Duodenal mucosa (tissue), 2 donors: ENCODE data around the gene SCP2.

Experiments used
- H3K27ac ChIP-seq: one replicate; pipeline ENCODE4 v1.7.0; 2013; ENCODE audit warnings: low read depth, low read length
- H3K27me3 ChIP-seq, 2 donors: one replicate each; pipeline ENCODE4 v1.7.0; 2013; ENCODE audit warnings: low read length in 2 of 2, control low read depth in 1 of 2; ENCODE audit not compliant: insufficient read depth in 2 of 2, control insufficient read depth in 1 of 2
- H3K36me3 ChIP-seq, 2 donors: one replicate each; pipeline ENCODE4 v1.7.0; 2013; ENCODE audit warnings: low read length in 2 of 2, control low read depth in 1 of 2; ENCODE audit not compliant: insufficient read depth in 2 of 2, control insufficient read depth in 1 of 2
- H3K4me1 ChIP-seq, 2 donors: one replicate each; pipeline ENCODE4 v1.7.0; 2013; ENCODE audit warnings: low read length in 2 of 2, control low read depth in 1 of 2; ENCODE audit not compliant: insufficient read depth in 2 of 2, control insufficient read depth in 1 of 2
- H3K4me3 ChIP-seq, 2 donors: one replicate each; pipeline ENCODE4 v1.7.0; 2013; ENCODE audit warnings: low read length in 2 of 2, low read depth in 1 of 2
- H3K9ac ChIP-seq, 2 donors: one replicate each; pipeline ENCODE4 v1.7.0; 2013; ENCODE audit warnings: low read length in 2 of 2, low read depth in 1 of 2
- H3K9me3 ChIP-seq, 2 donors: one replicate each; pipeline ENCODE4 v1.7.0; 2013; ENCODE audit warnings: low read length in 2 of 2, control low read depth in 1 of 2; ENCODE audit not compliant: control insufficient read depth in 1 of 2

SCP2 gene

DNA sequence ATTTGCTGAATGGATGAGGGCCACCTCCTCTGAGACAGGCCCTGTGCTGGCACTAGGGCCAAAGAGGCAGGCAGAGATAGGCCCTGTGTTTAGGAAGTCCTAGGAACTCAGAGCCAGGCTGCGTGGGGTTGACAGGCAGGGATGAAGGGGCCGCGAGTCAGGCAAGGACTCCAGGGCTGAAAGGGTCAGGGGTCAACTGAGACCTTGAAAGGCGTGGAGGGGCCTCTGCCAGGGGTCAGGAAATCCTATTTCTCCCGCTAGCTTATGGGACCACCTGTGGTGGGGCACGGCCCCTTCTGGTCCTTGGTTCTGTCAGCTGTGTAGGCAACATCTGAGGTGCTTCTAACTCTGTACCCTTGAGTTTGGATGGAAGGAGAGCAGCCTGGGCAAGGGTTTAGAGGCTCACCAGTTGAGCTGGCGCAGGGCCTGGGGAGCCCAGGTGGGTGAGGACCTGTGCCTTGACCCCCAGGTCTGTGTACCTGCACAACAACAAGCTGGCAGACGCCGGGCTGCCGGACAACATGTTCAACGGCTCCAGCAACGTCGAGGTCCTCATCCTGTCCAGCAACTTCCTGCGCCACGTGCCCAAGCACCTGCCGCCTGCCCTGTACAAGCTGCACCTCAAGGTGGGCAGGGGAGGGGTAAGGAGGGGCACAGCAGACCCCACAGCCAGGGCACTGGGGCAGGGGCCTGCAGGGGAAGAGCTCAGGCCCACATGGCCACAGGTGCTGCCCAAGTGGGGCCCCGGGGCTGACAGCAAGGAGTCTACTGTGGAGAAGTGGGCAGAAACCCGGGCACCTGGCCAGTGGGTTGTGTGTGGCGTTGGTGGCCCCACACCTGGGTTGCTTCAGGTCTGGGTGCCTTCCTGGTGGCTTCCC lies 149.9 kb downstream of the SCP2 start:
- Histone ChIP-seq H3K27ac (no peak overlapping the region), H3K27me3 (no peaks in the 10 kb centered on the region), H3K36me3 (no peaks in the 10 kb centered on the region), H3K4me3 (no peak overlapping the region), H3K9me3 (no peaks in the 10 kb centered on the region), H3K9ac (no peak overlapping the region), H3K4me1 (peaks cover 7 to 8% of the 10 kb centered on the region in 2 donors)

DNA sequence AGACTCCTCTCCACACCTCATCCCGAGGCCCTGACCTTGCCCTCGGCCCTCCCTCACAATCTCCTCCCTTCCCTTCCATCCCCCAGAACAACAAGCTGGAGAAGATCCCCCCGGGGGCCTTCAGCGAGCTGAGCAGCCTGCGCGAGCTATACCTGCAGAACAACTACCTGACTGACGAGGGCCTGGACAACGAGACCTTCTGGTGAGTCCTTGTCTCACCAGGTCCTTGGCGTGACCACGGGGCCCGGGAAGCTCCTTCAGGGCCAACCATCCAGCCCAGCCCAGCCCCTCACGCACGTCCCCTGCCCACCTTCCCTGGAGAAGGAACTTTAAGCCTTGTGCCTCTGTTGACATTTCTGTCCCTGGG lies 150.5 kb downstream of the SCP2 start:
- Histone ChIP-seq H3K9ac (no peak overlapping the region), H3K36me3 (peaks cover 0 to 2% of the 10 kb centered on the region in 2 donors), H3K4me3 (no peak overlapping the region), H3K4me1 (peaks cover 7 to 8% of the 10 kb centered on the region in 2 donors), H3K9me3 (no peaks in the 10 kb centered on the region), H3K27me3 (no peaks in the 10 kb centered on the region), H3K27ac (no peak overlapping the region)

- H3K36me3 ChIP-seq: peaks cover 0 to 6% of the 10 kb centered on the region in 2 donors
- H3K4me1 ChIP-seq: peaks cover 7 to 8% of the 10 kb centered on the region in 2 donors
- H3K27ac ChIP-seq: no peak overlapping the region
- no peaks in the 10 kb centered on the region for H3K9me3 ChIP-seq
- H3K9ac ChIP-seq: no peak overlapping the region
- no peaks in the 10 kb centered on the region for H3K27me3 ChIP-seq
- no peak overlapping the region for H3K4me3 ChIP-seq
These were observed 151.4 kb downstream of the SCP2 start for GRCh38 chr1:53078333-53079101.

GRCh38 chr1:53079251-53079650 lies 152.2 kb downstream of the SCP2 start:
- Histone ChIP-seq H3K36me3 (peaks cover 0 to 6% of the 10 kb centered on the region in 2 donors), H3K9ac (no peak overlapping the region), H3K4me1 (peaks cover 7 to 8% of the 10 kb centered on the region in 2 donors), H3K9me3 (no peaks in the 10 kb centered on the region), H3K27me3 (no peaks in the 10 kb centered on the region), H3K27ac (no peak overlapping the region), H3K4me3 (no peak overlapping the region)

GRCh38 chr1:53080041-53080440 lies 153.0 kb downstream of the SCP2 start:
- no peak overlapping the region for H3K4me3 ChIP-seq
- peaks cover 0 to 6% of the 10 kb centered on the region in 2 donors for H3K36me3 ChIP-seq
- no peaks in the 10 kb centered on the region for H3K9me3 ChIP-seq
- H3K9ac ChIP-seq: no peak overlapping the region
- peaks cover 7% of the 10 kb centered on the region in 2 donors for H3K4me1 ChIP-seq
- H3K27ac ChIP-seq: no peak overlapping the region
- H3K27me3 ChIP-seq: no peaks in the 10 kb centered on the region

DNA sequence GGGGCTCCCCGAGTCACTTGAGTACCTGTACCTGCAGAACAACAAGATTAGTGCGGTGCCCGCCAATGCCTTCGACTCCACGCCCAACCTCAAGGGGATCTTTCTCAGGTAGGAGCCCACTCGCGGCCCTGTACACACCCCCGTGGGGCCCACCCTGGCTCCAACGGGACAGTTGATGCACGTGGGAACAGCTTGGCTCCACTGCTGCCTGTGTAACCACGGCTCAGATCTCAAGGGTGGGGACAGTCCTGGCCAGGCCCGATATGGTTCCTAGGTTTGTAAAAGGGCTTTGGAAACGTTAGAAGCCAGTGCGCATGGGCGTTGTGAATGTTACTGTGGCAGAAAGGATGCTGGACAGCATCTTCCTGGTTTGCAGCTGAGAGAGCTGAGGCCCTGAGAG lies 153.7 kb downstream of the SCP2 start:
- Histone ChIP-seq H3K27me3 (no peaks in the 10 kb centered on the region), H3K9ac (no peak overlapping the region), H3K4me3 (no peak overlapping the region), H3K9me3 (no peaks in the 10 kb centered on the region), H3K36me3 (peaks cover 0 to 6% of the 10 kb centered on the region in 2 donors), H3K4me1 (peaks cover 0 to 2% of the 10 kb centered on the region in 2 donors), H3K27ac (no peak overlapping the region)

- Histone ChIP-seq H3K9ac (no peak overlapping the region), H3K4me3 (no peak overlapping the region), H3K36me3 (peaks cover 0 to 6% of the 10 kb centered on the region in 2 donors), H3K27me3 (no peaks in the 10 kb centered on the region), H3K9me3 (no peaks in the 10 kb centered on the region), H3K27ac (no peak overlapping the region), H3K4me1 (no peaks in the 10 kb centered on the region)
These were observed 154.4 kb downstream of the SCP2 start for GRCh38 chr1:53081384-53082066.

- no peak overlapping the region for H3K27ac ChIP-seq
- H3K4me1 ChIP-seq: no peaks in the 10 kb centered on the region
- H3K9ac ChIP-seq: no peak overlapping the region
- H3K4me3 ChIP-seq: no peak overlapping the region
- no peaks in the 10 kb centered on the region for H3K27me3 ChIP-seq
- peaks cover 0 to 6% of the 10 kb centered on the region in 2 donors for H3K36me3 ChIP-seq
- H3K9me3 ChIP-seq: no peaks in the 10 kb centered on the region
These were observed 155.9 kb downstream of the SCP2 start for GRCh38 chr1:53082826-53083455.

GRCh38 chr1:53083636-53084588 lies 156.8 kb downstream of the SCP2 start:
- Histone ChIP-seq H3K4me3 (no peak overlapping the region), H3K9ac (no peak overlapping the region), H3K9me3 (no peaks in the 10 kb centered on the region), H3K36me3 (peaks cover 0 to 6% of the 10 kb centered on the region in 2 donors), H3K27ac (no peak overlapping the region), H3K4me1 (no peaks in the 10 kb centered on the region), H3K27me3 (no peaks in the 10 kb centered on the region)
